ENCODE measurements around the gene RRAGD. TPM values are rescaled to one million over a fixed set of nuclear protein-coding genes. Genes with fewer than 3 reads are reported as not detected.

Gene RRAGD
- total RNA-seq (2021; ENCODE audit: unreplicated experiment) (27.8 TPM), Bru-seq, nascent RNA (percentile 61 among the genes with signal in this experiment), BruChase-seq, experiment 1, labeled RNA remaining after a 2-hour chase (percentile 61 among the genes with signal in this experiment), BruChase-seq, experiment 2, labeled RNA remaining after a 6-hour chase (percentile 74 among the genes with signal in this experiment)
- 10.4 TPM for polyA plus RNA-seq (2012; ENCODE audit: insufficient read length)
- long read RNA-seq, full-length matches to known transcripts = 26 of 36 reads
- long read RNA-seq, partial matches to known transcripts = 2 of 36 reads
- long read RNA-seq, other reads (novel, unspliced or antisense) = 8 of 36 reads

DNA sequence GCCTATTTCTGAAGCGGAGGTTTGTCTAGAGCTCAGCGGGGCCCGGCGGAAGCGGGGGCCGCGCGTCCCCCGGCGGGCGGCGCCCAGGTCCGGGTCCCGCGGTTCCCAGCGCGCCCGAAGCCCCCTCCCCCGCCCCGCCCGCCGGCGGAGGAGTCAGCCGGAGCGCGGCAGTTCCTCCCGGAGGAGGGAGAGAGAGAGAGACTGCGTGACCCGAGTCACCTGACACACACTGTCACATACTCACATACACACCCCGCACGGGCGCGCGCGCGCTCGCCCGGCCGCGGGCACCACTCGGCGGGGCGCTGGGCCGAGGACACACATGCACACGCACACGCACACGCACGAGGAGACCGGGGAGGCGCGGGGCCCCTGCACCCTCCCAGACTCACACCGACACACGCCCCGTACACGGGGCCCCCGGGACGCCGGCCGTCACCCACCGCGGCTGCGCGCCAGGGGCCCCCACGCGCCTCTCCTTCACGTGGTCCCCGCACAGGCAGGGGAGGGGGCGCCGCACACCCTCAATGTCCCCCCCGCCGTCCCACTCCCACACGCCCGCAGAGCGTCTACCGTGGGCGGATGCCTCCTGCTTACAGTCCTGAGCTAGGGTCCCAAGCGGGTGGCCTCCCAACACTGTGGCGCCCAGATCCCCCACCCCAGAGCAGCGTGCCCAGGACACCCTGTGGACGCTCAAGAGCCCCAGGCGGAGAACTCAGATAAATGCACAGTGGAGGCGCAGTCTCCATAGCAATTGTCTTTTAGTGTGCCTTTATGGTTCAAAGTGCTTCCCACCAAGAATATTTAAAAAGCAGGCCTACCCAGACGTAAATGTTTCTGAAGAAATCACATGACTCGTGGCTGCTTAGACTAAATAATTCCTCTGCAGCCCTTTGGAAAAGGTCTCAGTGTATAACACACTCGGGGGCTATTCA is at the start of gene RRAGD:
TSS of gene RRAGD (minus strand) at position 203 of the 935 bp plus-strand sequence. CDS start 280 bp downstream, outside the sequence.
- DNase-seq (ENCODE audit: low read depth, low spot score) (no peak), ATAC-seq (peak; percentile 86)
- H3K27ac ChIP-seq (ENCODE audit: low read length) = peak within 1 kb of the TSS; percentile 7; the same call in 1 of the 2 replicates
- ChIA-PET CTCF (interaction anchor here (0.6 kb wide), 1 partner anchor 224 kb away, joined by 4 read pairs; no protein-coding TSS in a partner anchor), POLR2A (interaction anchor here (0.6 kb wide), 2 partner anchors 61 to 153 kb away, joined by 6 to 10 read pairs; no protein-coding TSS in a partner anchor)
- in situ Hi-C loops (cut with HindIII; ENCODE audit: low pct_unique_long_range_greater_than_20kb, low sequenced_read_pairs) (no loop called here), intact Hi-C loops (cut with micrococcal nuclease; ENCODE audit: unreplicated experiment) (no loop called here)
- H3K36me3 ChIP-seq (ENCODE audit: control insufficient read depth, insufficient read depth, low read length) = no peaks in the 10 kb centered on the region
- TF ChIP-seq REST (IDR thresholded peaks at IDR 0.05; ENCODE audit: insufficient read depth in 1 of 2, low read depth in 2 of 2, low read length in 1 of 2) = no peak
- 0 out of 2 replicates have a peak, but pooled peaks have one; percentile 32 for TF ChIP-seq SIN3A (IDR thresholded peaks at IDR 0.05; ENCODE audit: borderline replicate concordance, insufficient read depth, low read depth, low read length)
- H3K4me3 ChIP-seq (ENCODE audit: low read depth in 2 of 2, low read length in 2 of 2) = peak within 1 kb of the TSS; percentile 50 to 56
- no peaks in the 10 kb centered on the region; the same call in 1 of the 2 replicates for H3K27me3 ChIP-seq (ENCODE audit: control insufficient read depth, insufficient read depth, low read length)
- peaks cover 7% of the 10 kb centered on the region for H3K4me1 ChIP-seq (ENCODE audit: control insufficient read depth, insufficient read depth, low read length)
- BruUV-seq (replicated peaks) = no TSS peak
- H3K9me3 ChIP-seq (ENCODE audit: control insufficient read depth, insufficient read depth, low read depth, low read length) = no peaks in the 10 kb centered on the region

- H3K27ac ChIP-seq (ENCODE audit: low read length) = no peak overlapping the region
- in situ Hi-C loops (cut with HindIII; ENCODE audit: low pct_unique_long_range_greater_than_20kb, low sequenced_read_pairs) = no loop called here
- no peaks in the 10 kb centered on the region for H3K36me3 ChIP-seq (ENCODE audit: control insufficient read depth, insufficient read depth, low read length)
- POLR2A ChIA-PET = interaction anchor here (0.6 kb wide), 1 partner anchor 54 kb away, joined by 4 read pairs; no protein-coding TSS in a partner anchor
- no peak overlapping the region for H3K4me3 ChIP-seq (ENCODE audit: low read depth in 2 of 2, low read length in 2 of 2)
- BruUV-seq (replicated peaks) = no TSS peak
- TF ChIP-seq CTCF (IDR thresholded peaks at IDR 0.05) (no peak), POLR2AphosphoS5 (IDR thresholded peaks at IDR 0.05; ENCODE audit: low read depth, low read length) (no peak), SIN3A (IDR thresholded peaks at IDR 0.05; ENCODE audit: borderline replicate concordance, insufficient read depth, low read depth, low read length) (no peak), TCF7L2 (IDR thresholded peaks at IDR 0.05; ENCODE audit: low read depth, low read length) (no peak), REST (IDR thresholded peaks at IDR 0.05; ENCODE audit: insufficient read depth in 1 of 2, low read depth in 2 of 2, low read length in 1 of 2) (no peak)
- intact Hi-C loops (cut with micrococcal nuclease; ENCODE audit: unreplicated experiment) = no loop called here
- ATAC-seq (no peak), DNase-seq (ENCODE audit: low read depth, low spot score) (no peak)
- H3K4me1 ChIP-seq (ENCODE audit: control insufficient read depth, insufficient read depth, low read length) = no peaks in the 10 kb centered on the region
- H3K9me3 ChIP-seq (ENCODE audit: control insufficient read depth, insufficient read depth, low read depth, low read length) = no peaks in the 10 kb centered on the region
- CTCF ChIA-PET = no interaction called here
- H3K27me3 ChIP-seq (ENCODE audit: control insufficient read depth, insufficient read depth, low read length) = no peaks in the 10 kb centered on the region
These were observed 48.6 kb upstream of the RRAGD start for GRCh38 chr6:89460713-89461112.

All from Panc1 (cell line).